Activated naive CD4-positive, alpha-beta T cell treated with anti-CD3 and anti-CD28 coated beads, Interleukin-2, amount 10 ng/mL, durations not matched to agents 7 days and 5 days (primary cell): Measurements from ENCODE around the gene GTF2F1.
A peak's percentile ranks its signal among the peaks of the same experiment; 100 is the strongest.
"Not testable (repeated sequence)": the region's sequence is repeated elsewhere in the genome, so short reads cannot be mapped to it uniquely, and the experiment has no call there.

Source experiments
- CTCF ChIA-PET: fragments of 350-600 bp; sonication (Branson Sonifier 250); formaldehyde crosslinking; loops from one replicate; lab custom pipeline; 2021; ENCODE audit warnings: antibody characterized with exemption; lab: Charles Lee
- DNase-seq: peaks from one replicate; pipeline ENCODE4 v3.0.0-alpha.2; 2020
- H3K27ac Mint-ChIP-seq: one replicate; pipeline ENCODE4 v1.8.0; 2021; ENCODE audit warnings: mild to moderate bottlenecking, moderate library complexity, mixed read lengths
- H3K27me3 Mint-ChIP-seq: one replicate; pipeline ENCODE4 v1.8.0; 2021; ENCODE audit warnings: mild to moderate bottlenecking, mixed read lengths
- H3K36me3 Mint-ChIP-seq: one replicate; pipeline ENCODE4 v1.8.0; 2021; ENCODE audit warnings: mixed read lengths
- H3K4me1 Mint-ChIP-seq: one replicate; pipeline ENCODE4 v1.8.0; 2021; ENCODE audit warnings: mixed read lengths
- H3K4me3 Mint-ChIP-seq: one replicate; pipeline ENCODE4 v1.8.0; 2021; ENCODE audit warnings: mild to moderate bottlenecking, moderate library complexity, mixed read lengths
- H3K9me3 Mint-ChIP-seq: one replicate; pipeline ENCODE4 v1.8.0; 2021; ENCODE audit warnings: mixed read lengths

The GTF2F1 gene

GRCh38 chr19:6412061-6412446 is 19.1 kb upstream of the GTF2F1 start:
- no peak overlapping the region for H3K4me3 Mint-ChIP-seq
- CTCF ChIA-PET: no interaction called here
- H3K9me3 Mint-ChIP-seq: no peaks in the 10 kb centered on the region
- H3K27me3 Mint-ChIP-seq: no peaks in the 10 kb centered on the region
- H3K4me1 Mint-ChIP-seq: no peaks in the 10 kb centered on the region
- peaks cover 16% of the 10 kb centered on the region for H3K36me3 Mint-ChIP-seq
- no peak overlapping the region for H3K27ac Mint-ChIP-seq
- no peak for DNase-seq

- CTCF ChIA-PET: no interaction called here
- Mint-ChIP-seq H3K27me3 (no peaks in the 10 kb centered on the region), H3K9me3 (no peaks in the 10 kb centered on the region), H3K36me3 (peaks cover 7% of the 10 kb centered on the region), H3K4me1 (no peaks in the 10 kb centered on the region), H3K27ac (no peak overlapping the region), H3K4me3 (no peak overlapping the region)
- no peak for DNase-seq
These were observed 16.4 kb upstream of the GTF2F1 start for GRCh38 chr19:6409346-6409745.

GRCh38 chr19:6406401-6406800 is 13.4 kb upstream of the GTF2F1 start:
- Mint-ChIP-seq H3K27ac (no peak overlapping the region), H3K36me3 (no peaks in the 10 kb centered on the region), H3K27me3 (no peaks in the 10 kb centered on the region), H3K4me3 (no peak overlapping the region), H3K9me3 (no peaks in the 10 kb centered on the region), H3K4me1 (no peaks in the 10 kb centered on the region)
- CTCF ChIA-PET: interaction anchor here (0.9 kb wide), 1 partner anchor 19 kb away, joined by 3 read pairs; no protein-coding TSS in a partner anchor
- no peak for DNase-seq

- Mint-ChIP-seq H3K27me3 (peaks cover 5% of the 10 kb centered on the region), H3K9me3 (no peaks in the 10 kb centered on the region), H3K4me3 (no peak overlapping the region), H3K27ac (no peak overlapping the region), H3K4me1 (no peaks in the 10 kb centered on the region), H3K36me3 (no peaks in the 10 kb centered on the region)
- DNase-seq: no peak
- CTCF ChIA-PET: no interaction called here
These were observed 10.1 kb upstream of the GTF2F1 start for GRCh38 chr19:6402837-6403608.

- Mint-ChIP-seq H3K27ac (no peak overlapping the region), H3K9me3 (no peaks in the 10 kb centered on the region), H3K4me1 (no peaks in the 10 kb centered on the region), H3K4me3 (no peak overlapping the region), H3K27me3 (peaks cover 5% of the 10 kb centered on the region), H3K36me3 (no peaks in the 10 kb centered on the region)
- no peak for DNase-seq
- CTCF ChIA-PET: no interaction called here
These were observed 9.1 kb upstream of the GTF2F1 start for GRCh38 chr19:6402058-6402457.

- H3K9me3 Mint-ChIP-seq: not testable (repeated sequence)
These were observed 7.3 kb upstream of the GTF2F1 start for GRCh38 chr19:6400062-6400944.

GRCh38 chr19:6396305-6396704 is 3.3 kb upstream of the GTF2F1 start:
- Mint-ChIP-seq H3K9me3 (no peaks in the 10 kb centered on the region), H3K4me1 (peaks cover 28% of the 10 kb centered on the region), H3K4me3 (no peak overlapping the region), H3K27me3 (peaks cover 11% of the 10 kb centered on the region), H3K27ac (no peak overlapping the region), H3K36me3 (peaks cover 8% of the 10 kb centered on the region)
- CTCF ChIA-PET: no interaction called here
- DNase-seq: no peak

More at GRCh38 chr19:6400062-6400944, 7.3 kb upstream of the GTF2F1 start:
- H3K36me3 Mint-ChIP-seq, H3K4me1 Mint-ChIP-seq, CTCF ChIA-PET, H3K27me3 Mint-ChIP-seq, H3K27ac Mint-ChIP-seq, H3K4me3 Mint-ChIP-seq, DNase-seq: not testable (repeated sequence)

GRCh38 chr19:6394831-6395230 is 1.9 kb upstream of the GTF2F1 start:
- H3K4me1 Mint-ChIP-seq: peaks cover 32% of the 10 kb centered on the region
- no peaks in the 10 kb centered on the region for H3K9me3 Mint-ChIP-seq
- peak overlapping the region; percentile 35 for H3K4me3 Mint-ChIP-seq
- DNase-seq: no peak
- H3K27ac Mint-ChIP-seq: peak overlapping the region; percentile 58
- peaks cover 8% of the 10 kb centered on the region for H3K27me3 Mint-ChIP-seq
- peaks cover 13% of the 10 kb centered on the region for H3K36me3 Mint-ChIP-seq
- CTCF ChIA-PET: no interaction called here

GRCh38 chr19:6393983-6394412 is 1.0 kb upstream of the GTF2F1 start:
- Mint-ChIP-seq H3K27me3 (peaks cover 6% of the 10 kb centered on the region), H3K9me3 (no peaks in the 10 kb centered on the region), H3K27ac (peak overlapping the region; percentile 94), H3K36me3 (peaks cover 18% of the 10 kb centered on the region), H3K4me1 (peaks cover 32% of the 10 kb centered on the region), H3K4me3 (peak overlapping the region; percentile 96)
- CTCF ChIA-PET: interaction anchor here (1.2 kb wide), 1 partner anchor 32 kb away, joined by 3 read pairs; no protein-coding TSS in a partner anchor
- peak; percentile 81 for DNase-seq

GRCh38 chr19:6392221-6393073 is 517 bp downstream of the GTF2F1 start:
- Mint-ChIP-seq H3K4me1 (peaks cover 32% of the 10 kb centered on the region), H3K36me3 (peaks cover 31% of the 10 kb centered on the region), H3K27ac (peak overlapping the region; percentile 94), H3K4me3 (peak overlapping the region; percentile 96), H3K27me3 (peaks cover 6% of the 10 kb centered on the region), H3K9me3 (no peaks in the 10 kb centered on the region)
- CTCF ChIA-PET: interaction anchor here (1.3 kb wide), 2 partner anchors 22 to 113 kb away, joined by 3 read pairs; no protein-coding TSS in a partner anchor
- DNase-seq: no peak

- CTCF ChIA-PET: no interaction called here
- Mint-ChIP-seq H3K9me3 (no peaks in the 10 kb centered on the region), H3K27ac (no peak overlapping the region), H3K27me3 (no peaks in the 10 kb centered on the region), H3K4me1 (peaks cover 14% of the 10 kb centered on the region), H3K4me3 (no peak overlapping the region), H3K36me3 (peaks cover 53% of the 10 kb centered on the region)
- no peak for DNase-seq
These were observed 5.6 kb downstream of the GTF2F1 start for GRCh38 chr19:6387372-6387771.

- H3K27ac Mint-ChIP-seq: no peak overlapping the region
- H3K27me3 Mint-ChIP-seq: no peaks in the 10 kb centered on the region
- DNase-seq: no peak
- peaks cover 58% of the 10 kb centered on the region for H3K36me3 Mint-ChIP-seq
- CTCF ChIA-PET: no interaction called here
- H3K4me1 Mint-ChIP-seq: no peaks in the 10 kb centered on the region
- H3K4me3 Mint-ChIP-seq: no peak overlapping the region
- no peaks in the 10 kb centered on the region for H3K9me3 Mint-ChIP-seq
These were observed 8.6 kb downstream of the GTF2F1 start for GRCh38 chr19:6384381-6384780.

GRCh38 chr19:6383188-6383587 is 9.8 kb downstream of the GTF2F1 start:
- no peaks in the 10 kb centered on the region for H3K9me3 Mint-ChIP-seq
- H3K27me3 Mint-ChIP-seq: no peaks in the 10 kb centered on the region
- H3K36me3 Mint-ChIP-seq: peaks cover 55% of the 10 kb centered on the region
- CTCF ChIA-PET: no interaction called here
- H3K4me1 Mint-ChIP-seq: no peaks in the 10 kb centered on the region
- DNase-seq: no peak
- H3K27ac Mint-ChIP-seq: no peak overlapping the region
- H3K4me3 Mint-ChIP-seq: no peak overlapping the region
